Endothelial cell of umbilical vein (primary cell): ENCODE results near the gene CACNA1B. TPM values are rescaled to one million over a fixed set of nuclear protein-coding genes. Genes with fewer than 3 reads are reported as not detected.

Source experiments
- BruUV-seq: library from RNA; stranded (reverse); fragments of 400-500 nt; replicated peaks from 2 replicates; lab custom pipeline; 2021; lab: Mats Ljungman, UMichigan
- CTCF ChIA-PET: fragments of 300-600, 350-600 bp; sonication (Branson Sonifier 250); formaldehyde crosslinking; loops from one replicate; lab custom pipeline; 2021; ENCODE audit warnings: antibody characterized with exemption, inconsistent platforms; lab: Charles Lee
- POLR2A ChIA-PET: fragments of 300-600, 350-600 bp; sonication (Branson Sonifier 250); formaldehyde crosslinking; loops from one replicate; lab custom pipeline; 2021; ENCODE audit warnings: antibody characterized with exemption, inconsistent platforms; lab: Charles Lee
- DNase-seq: peaks from one replicate; pipeline ENCODE4 v3.0.0-alpha.2; 2011; ENCODE audit warnings: low read depth, low spot score
- FAIRE-seq: peaks from 2 replicates; lab custom pipeline; 2011; peaks lifted over from hg19 to GRCh38; lab: Jason Lieb, UNC
- H2AFZ ChIP-seq: 2 replicates; pipeline ENCODE4 v1.6.0; 2012; ENCODE audit warnings: low read depth, low read length, control low read depth, inconsistent platforms
- H3K27ac ChIP-seq: 2 replicates; pipeline ENCODE4 v1.5.1; 2011; ENCODE audit warnings: low read depth, mild to moderate bottlenecking, control low read depth, low read length, moderate library complexity; ENCODE audit not compliant: insufficient read depth
- H3K27me3 ChIP-seq, 2 experiments: 2 replicates each; pipeline versions ENCODE4 v1.6.0 to v1.6.1; 2011; ENCODE audit warnings: low read length in 2 of 2, mixed read lengths in 1 of 2; ENCODE audit not compliant: control insufficient read depth in 2 of 2, insufficient read depth in 2 of 2
- H3K36me3 ChIP-seq, 2 experiments: 2 replicates in 1 of 2; 3 replicates in 1 of 2; pipeline ENCODE4 v1.5.1; 2011; ENCODE audit warnings: low read length in 2 of 2, mild to moderate bottlenecking in 1 of 2, moderate library complexity in 1 of 2; ENCODE audit not compliant: control insufficient read depth in 2 of 2, insufficient read depth in 2 of 2; ENCODE audit errors: extremely low read depth in 1 of 2
- H3K4me1 ChIP-seq: 3 replicates; pipeline ENCODE4 v1.5.1; 2011; ENCODE audit warnings: mild to moderate bottlenecking, low read length; ENCODE audit not compliant: control insufficient read depth, insufficient read depth; ENCODE audit errors: extremely low read depth
- H3K4me2 ChIP-seq: 2 replicates; pipeline ENCODE4 v1.6.1; 2011; ENCODE audit warnings: low read length, control low read depth, mixed read lengths; ENCODE audit not compliant: insufficient read depth
- H3K4me3 ChIP-seq, 3 experiments: fragments of 200-600 bp in 1 of 3; sonication (generic), shearing (Covaris generic) in 1 of 3; replicated peaks in 1 of 3; 2 replicates each; pipeline ENCODE4 v1.5.1; 2011 to 2016; ENCODE audit warnings: control low read depth in 3 of 3, low read length in 3 of 3, mild to moderate bottlenecking in 2 of 3, inconsistent platforms in 1 of 3, low read depth in 1 of 3, moderate library complexity in 1 of 3; ENCODE audit not compliant: insufficient read depth in 1 of 3
- H3K79me2 ChIP-seq: 2 replicates; pipeline ENCODE4 v1.6.0; 2012; ENCODE audit warnings: low read length, inconsistent platforms; ENCODE audit not compliant: control insufficient read depth, insufficient read depth
- H3K9ac ChIP-seq: replicated peaks from 2 replicates; pipeline ENCODE3; 2011; ENCODE audit warnings: low read length, control low read depth; ENCODE audit not compliant: insufficient read depth; ENCODE audit errors: extremely low read depth
- H3K9me1 ChIP-seq: replicated peaks from 3 replicates; pipeline ENCODE4 v1.6.0; 2011; ENCODE audit warnings: mild to moderate bottlenecking, low read length; ENCODE audit not compliant: control insufficient read depth, insufficient read depth; ENCODE audit errors: extremely low read depth
- H3K9me3 ChIP-seq: replicated peaks from 2 replicates; pipeline ENCODE4 v1.5.1; 2012; ENCODE audit warnings: low read length, inconsistent platforms; ENCODE audit not compliant: control insufficient read depth, insufficient read depth
- H4K20me1 ChIP-seq: replicated peaks from 2 replicates; pipeline ENCODE3; 2011; ENCODE audit warnings: mild to moderate bottlenecking, low read length; ENCODE audit not compliant: control insufficient read depth, insufficient read depth; ENCODE audit errors: extremely low read depth
- JUN ChIP-seq: IDR thresholded peaks from 2 replicates; pipeline ENCODE4 v1.6.1; 2011; ENCODE audit warnings: borderline replicate concordance, low read depth; ENCODE audit not compliant: insufficient read length, insufficient read depth
- POLR2AphosphoS5 ChIP-seq: IDR thresholded peaks from 2 replicates; pipeline ENCODE4 v1.6.1; 2012; ENCODE audit warnings: low read depth, mild to moderate bottlenecking, control low read depth, low read length, moderate library complexity; ENCODE audit not compliant: insufficient read depth
- dilution Hi-C: fragments of 300-500 bp; cut with MboI; formaldehyde crosslinking; loops from one replicate; pipeline ENCODE4 v1.15.0; 2019; ENCODE audit warnings: low sequenced_read_pairs; ENCODE audit not compliant: extremely low pct_ligation_motif_present
- intact Hi-C: fragments of 100-400 bp; cut with micrococcal nuclease; formaldehyde crosslinking; loops from one replicate; pipeline ENCODE4 v1.10.0; 2022
- polyA plus RNA-seq, 4 experiments: library from polyadenylated mRNA; depleted of rRNA in 3 of 4; stranded (reverse) in 3 of 4; unstranded in 1 of 4; fragments of >200 nt; gene quantifications; 2 replicates each; pipeline versions ENCODE4 v1.2.1 to v1.2.3, GENCODE V29; 2011 to 2012; ENCODE audit warnings: missing spikeins in 1 of 4
- total RNA-seq: library from RNA; stranded (reverse); gene quantifications from 2 replicates; pipeline ENCODE4 v1.2.3, GENCODE V29; 2021

CACNA1B gene
- total and polyA plus RNA-seq, 2 donors (not counting 3 experiments of a cell fraction or from before 2014, with no cell fraction given), result 0.11 to 0.41 TPM

GRCh38 chr9:137972988-137973470, 95.4 kb downstream of the CACNA1B start:
- dilution Hi-C loops, result no loop called here
- intact Hi-C loops, result no loop called here
- Histone ChIP-seq H3K9me1 (no peaks in the 10 kb centered on the region), H3K9me3 (no peaks in the 10 kb centered on the region), H3K4me2 (no peak overlapping the region), H4K20me1 (no peaks in the 10 kb centered on the region), H3K4me1 (no peaks in the 10 kb centered on the region), H3K4me3 (no peak overlapping the region), H3K27ac (no peak overlapping the region), H3K27me3 (no peaks in the 10 kb centered on the region), H3K9ac (no peak overlapping the region), H2AFZ (no peak overlapping the region), H3K36me3 (no peaks in the 10 kb centered on the region), H3K79me2 (no peaks in the 10 kb centered on the region)
- ChIA-PET CTCF (no interaction called here), POLR2A (no interaction called here)
- DNase-seq, result no peak
- FAIRE-seq, result no peak
- TF ChIP-seq POLR2AphosphoS5, result no peak
- no TSS peak for BruUV-seq

- no peak overlapping the region for H3K4me3 ChIP-seq
- intact Hi-C loops (no loop called here), dilution Hi-C loops (no loop called here)
- no peak for TF ChIP-seq JUN
- FAIRE-seq, result no peak
- H3K9me3 ChIP-seq, result no peaks in the 10 kb centered on the region
- no peaks in the 10 kb centered on the region for H3K27me3 ChIP-seq
- H3K27ac ChIP-seq, result no peak overlapping the region
- BruUV-seq, result no TSS peak
- no peaks in the 10 kb centered on the region for H3K4me1 ChIP-seq
- H3K4me2 ChIP-seq, result no peak overlapping the region
- H2AFZ ChIP-seq, result no peak overlapping the region
- no peak for DNase-seq
- CTCF ChIA-PET, result no interaction called here
- no peaks in the 10 kb centered on the region for H3K36me3 ChIP-seq
- H3K9ac ChIP-seq, result no peak overlapping the region
- H3K79me2 ChIP-seq, result no peaks in the 10 kb centered on the region
- POLR2A ChIA-PET, result no interaction called here
- H4K20me1 ChIP-seq, result no peaks in the 10 kb centered on the region
- no peaks in the 10 kb centered on the region for H3K9me1 ChIP-seq
Measured at GRCh38 chr9:137973829-137974416, 96.3 kb downstream of the CACNA1B start.
